GM12878 (cell line): Measurements from ENCODE around the gene PRMT5. TPM values are rescaled to one million over a fixed set of nuclear protein-coding genes. Genes with fewer than 3 reads are reported as not detected.

Experiments
- ATAC-seq: fragments of 200-7000 bp; cut with Tn5 transposase; 3 replicates; pipeline ENCODE4 v1.9.1; 2020; ENCODE audit warnings: mild to moderate bottlenecking, moderate library complexity
- BruUV-seq: library from RNA; stranded (reverse); fragments of 400-500 nt; replicated peaks from 2 replicates; lab custom pipeline; 2021; lab: Mats Ljungman, UMichigan
- CTCF ChIA-PET: fragments of 300-600 bp; sonication (Branson Sonifier 250); formaldehyde crosslinking; extraction: SDS; loops from one replicate; lab custom pipeline; 2021; ENCODE audit warnings: inconsistent platforms; lab: Yijun Ruan, JAX
- POLR2A ChIA-PET: fragments of 350-600 bp; formaldehyde crosslinking; extraction: SDS; loops from one replicate; lab custom pipeline; 2021; ENCODE audit warnings: inconsistent platforms; lab: Charles Lee
- RAD21 ChIA-PET: fragments of 300-600 bp; sonication (Branson Sonifier 250); formaldehyde crosslinking; loops from one replicate; lab custom pipeline; 2023; ENCODE audit warnings: antibody characterized with exemption; ENCODE audit not compliant: unreplicated experiment; lab: Charles Lee
- SMC1A ChIA-PET: fragments of 300-600 bp; sonication (Branson Sonifier 250); formaldehyde crosslinking; loops from one replicate; lab custom pipeline; 2023; ENCODE audit not compliant: unreplicated experiment, uncharacterized antibody; lab: Charles Lee
- DNase-seq: peaks from one replicate; pipeline ENCODE4 v3.0.0-alpha.2; 2011; ENCODE audit warnings: low read depth, low spot score
- FAIRE-seq: peaks from 3 replicates; lab custom pipeline; 2011; peaks lifted over from hg19 to GRCh38; lab: Jason Lieb, UNC
- H2AFZ ChIP-seq: 2 replicates; pipeline ENCODE4 v1.6.0; 2011; ENCODE audit warnings: low read depth, low read length, control low read depth; ENCODE audit not compliant: control insufficient read depth
- H3K27ac ChIP-seq: 2 replicates; pipeline ENCODE4 v1.5.1; 2011; ENCODE audit warnings: control low read depth; ENCODE audit not compliant: control insufficient read depth, insufficient read depth
- H3K27me3 ChIP-seq, 2 experiments: replicated peaks in 1 of 2; 2 replicates each; pipeline versions ENCODE4 v1.6.0 to v1.6.1; 2011; ENCODE audit warnings: low read length in 1 of 2; ENCODE audit not compliant: control insufficient read depth in 2 of 2, insufficient read depth in 2 of 2
- H3K36me3 ChIP-seq, 2 experiments: 2 replicates each; pipeline ENCODE4 v1.5.1; 2011; ENCODE audit warnings: low read length in 1 of 2; ENCODE audit not compliant: control insufficient read depth in 2 of 2, insufficient read depth in 2 of 2
- H3K4me1 ChIP-seq: 2 replicates; pipeline ENCODE4 v1.6.1; 2011; ENCODE audit warnings: mild to moderate bottlenecking, low read length, moderate library complexity, mixed read lengths; ENCODE audit not compliant: control insufficient read depth, insufficient read depth
- H3K4me2 ChIP-seq: 2 replicates; pipeline ENCODE4 v1.6.0; 2011; ENCODE audit warnings: control low read depth; ENCODE audit not compliant: control insufficient read depth, insufficient read depth
- H3K4me3 ChIP-seq: fragments of 200-600 bp; sonication (generic); 2 replicates; pipeline ENCODE4 v1.5.1; 2016
- H3K79me2 ChIP-seq: 2 replicates; pipeline ENCODE4 v1.6.0; 2011; ENCODE audit warnings: low read length; ENCODE audit not compliant: control insufficient read depth, insufficient read depth
- H3K9ac ChIP-seq: 2 replicates; pipeline ENCODE4 v1.8.0; 2011; ENCODE audit warnings: low read length, control low read depth, mixed read lengths; ENCODE audit not compliant: control insufficient read depth, insufficient read depth
- H3K9me3 ChIP-seq: replicated peaks from 3 replicates; pipeline ENCODE4 v1.5.1; 2011; ENCODE audit warnings: mild to moderate bottlenecking, low read length; ENCODE audit not compliant: control insufficient read depth, insufficient read depth
- H4K20me1 ChIP-seq: 2 replicates; pipeline ENCODE4 v1.6.0; 2011; ENCODE audit not compliant: control insufficient read depth, insufficient read depth
- ATF7 ChIP-seq: fragments of 450-650 bp; IDR thresholded peaks from 2 replicates; pipeline ENCODE4 v1.6.1; 2016; ENCODE audit warnings: low read depth, mild to moderate bottlenecking
- CREB1 ChIP-seq: IDR thresholded peaks from 2 replicates; pipeline ENCODE4 v1.6.1; 2012; ENCODE audit warnings: low read depth, mild to moderate bottlenecking, inconsistent platforms
- POLR2AphosphoS2 ChIP-seq: IDR thresholded peaks from 2 replicates; pipeline ENCODE4 v1.6.1; 2011; ENCODE audit warnings: low read depth, mild to moderate bottlenecking, low read length, improper control_type of control experiment, moderate library complexity
- ZSCAN29 ChIP-seq: fragments of 450-650 bp; IDR thresholded peaks from 2 replicates; pipeline ENCODE4 v1.6.1; 2017; ENCODE audit warnings: mild to moderate bottlenecking, moderate library complexity
- WGBS: methylation state at CpG from one replicate; pipeline ENCODE4 v1.1.6; 2016; ENCODE audit warnings: low lambda C conversion rate; ENCODE audit not compliant: insufficient replicate concordance, insufficient coverage; ENCODE audit errors: missing lambda C conversion rate; 5-methylcytosine and 5-hydroxymethylcytosine counted together
- in situ Hi-C: fragments of 300-500 bp; cut with MboI; formaldehyde crosslinking; loops from 9 replicates; pipeline ENCODE4 v1.14.3; 2018; ENCODE audit warnings: mixed read lengths
- intact Hi-C: fragments of 100-400 bp; cut with micrococcal nuclease; formaldehyde crosslinking; loops from one replicate; pipeline ENCODE4 v1.14.2; 2022; ENCODE audit not compliant: unreplicated experiment
- polyA plus RNA-seq, 11 experiments: library from polyadenylated mRNA; depleted of rRNA in 4 of 11; unstranded in 6 of 11; stranded (reverse) in 5 of 11; fragments of >200 nt; fragmentation: Nextera tagmentation in 4 of 11; fragmentation: Illumina TruSeq in 1 of 11; extraction: Ambion mirVana in 4 of 11; extraction: Trizol in 1 of 11; gene quantifications; 1 replicate in 1 of 11; 2 replicates in 10 of 11; pipeline versions ENCODE4 v1.2.1 to v1.2.3, GENCODE V29; 2011 to 2016; ENCODE audit warnings: inconsistent platforms in 2 of 11, missing spikeins in 2 of 11, low read depth in 1 of 11
- total RNA-seq, 4 experiments: library from RNA; depleted of rRNA in 3 of 4; stranded (reverse); fragments of >200 nt in 3 of 4; fragmentation: Illumina TruSeq in 1 of 4; extraction: Trizol in 1 of 4; gene quantifications; 2 replicates each; pipeline versions ENCODE4 v1.2.1 to v1.2.3, GENCODE V29; 2013 to 2021
- TF ChIP-seq, protein P1 (sequence below): IDR thresholded peaks from 2 replicates; pipeline ENCODE4 v1.6.1; 2011; ENCODE audit warnings: low read depth, low read length, improper control_type of control experiment, borderline replicate concordance

PRMT5 gene
- total and polyA plus RNA-seq, 10 of the 15 experiments (the other 5 are each of a cell fraction or from before 2014, with no cell fraction given) = 54.3 to 221 (median 111) TPM

DNA sequence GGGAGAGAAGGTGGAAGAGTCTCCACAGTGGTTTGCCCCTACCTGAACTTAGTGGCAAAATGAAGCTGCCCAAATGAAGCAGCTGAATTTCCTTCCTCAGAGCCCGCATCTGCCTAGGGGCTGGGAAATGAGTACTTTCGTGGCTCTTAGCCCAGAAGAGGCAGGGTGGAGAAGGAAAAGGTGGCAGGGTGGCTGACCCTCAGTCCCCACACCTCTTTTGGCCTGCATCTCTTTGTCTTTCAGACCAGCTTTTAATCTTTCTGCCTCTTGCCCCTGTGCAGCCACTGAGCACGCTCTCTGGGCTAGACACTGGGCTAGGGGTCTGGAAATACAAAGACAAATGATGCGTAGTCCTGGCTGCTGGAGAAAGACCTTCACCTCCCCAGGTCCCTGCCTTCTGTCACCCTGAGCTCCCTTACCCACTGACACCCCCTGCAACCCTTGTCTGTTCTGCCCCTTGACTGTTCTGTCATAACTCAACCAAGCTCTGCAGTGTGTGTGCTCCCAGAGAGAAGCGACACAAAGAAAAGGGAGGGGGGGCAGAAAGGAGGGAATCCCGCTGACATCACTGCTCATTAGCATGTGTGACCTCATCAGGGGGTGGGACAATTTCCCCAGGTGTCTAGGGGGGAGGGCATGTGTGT is 46.5 kb downstream of the PRMT5 start:
- H4K20me1 ChIP-seq = no peaks in the 10 kb centered on the region
- intact Hi-C loops = no loop called here
- ChIA-PET CTCF (interaction anchor here (0.6 to 10.8 kb wide), 4 partner anchors 10 to 189 kb away, joined by 4 to 174 read pairs (median 6); partner anchors contain the start of gene LRP10), RAD21 (interaction anchor here (0.7 to 1.2 kb wide), 3 partner anchors 10 to 18 kb away, joined by 3 to 5 read pairs (median 3); no protein-coding TSS in a partner anchor), SMC1A (interaction anchor here (0.8 to 9.5 kb wide), 5 partner anchors 7 to 19 kb away, joined by 3 to 110 read pairs (median 4); partner anchors contain the start of gene LRP10), POLR2A (interaction anchor here (0.6 to 5.6 kb wide), 5 partner anchors 10 to 298 kb away, joined by 3 to 45 read pairs (median 4); partner anchors contain the start of gene LRP10)
- ATAC-seq = no peak
- BruUV-seq = no TSS peak
- TF ChIP-seq CREB1 (peak; percentile 66), ZSCAN29 (no peak), ATF7 (no peak), POLR2AphosphoS2 (0 out of 2 replicates have a peak, but pooled peaks have one; percentile 9)
- TF ChIP-seq, protein P1, sequence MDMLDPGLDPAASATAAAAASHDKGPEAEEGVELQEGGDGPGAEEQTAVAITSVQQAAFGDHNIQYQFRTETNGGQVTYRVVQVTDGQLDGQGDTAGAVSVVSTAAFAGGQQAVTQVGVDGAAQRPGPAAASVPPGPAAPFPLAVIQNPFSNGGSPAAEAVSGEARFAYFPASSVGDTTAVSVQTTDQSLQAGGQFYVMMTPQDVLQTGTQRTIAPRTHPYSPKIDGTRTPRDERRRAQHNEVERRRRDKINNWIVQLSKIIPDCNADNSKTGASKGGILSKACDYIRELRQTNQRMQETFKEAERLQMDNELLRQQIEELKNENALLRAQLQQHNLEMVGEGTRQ = no peak
- no peak overlapping the region for H3K4me3 ChIP-seq
- in situ Hi-C loops = no loop called here
- H3K27ac ChIP-seq = no peak overlapping the region
- 48% methylated on average over 6 of the region's 6 CpGs for WGBS
- peaks cover 2% of the 10 kb centered on the region; the same call in 1 of the 2 replicates for H3K79me2 ChIP-seq
- no peaks in the 10 kb centered on the region for H3K27me3 ChIP-seq
- H3K4me1 ChIP-seq = peaks cover 17% of the 10 kb centered on the region
- H3K4me2 ChIP-seq = no peak overlapping the region
- no peak for FAIRE-seq
- no peak overlapping the region for H3K9ac ChIP-seq
- H3K9me3 ChIP-seq = no peaks in the 10 kb centered on the region
- no peak for DNase-seq
- H3K36me3 ChIP-seq = peaks cover 0 to 9% of the 10 kb centered on the region in 2 experiments; a peak in 1 of 4 replicates
- no peak overlapping the region for H2AFZ ChIP-seq
